Endothelial cell of umbilical vein (primary cell): ENCODE results near the gene LAD1. TPM values are rescaled to one million over a fixed set of nuclear protein-coding genes. Genes with fewer than 3 reads are reported as not detected.

Experiments
- BruUV-seq: library from RNA; stranded (reverse); fragments of 400-500 nt; replicated peaks from 2 replicates; lab custom pipeline; 2021; lab: Mats Ljungman, UMichigan
- CTCF ChIA-PET: fragments of 300-600, 350-600 bp; sonication (Branson Sonifier 250); formaldehyde crosslinking; loops from one replicate; lab custom pipeline; 2021; ENCODE audit warnings: antibody characterized with exemption, inconsistent platforms; lab: Charles Lee
- POLR2A ChIA-PET: fragments of 300-600, 350-600 bp; sonication (Branson Sonifier 250); formaldehyde crosslinking; loops from one replicate; lab custom pipeline; 2021; ENCODE audit warnings: antibody characterized with exemption, inconsistent platforms; lab: Charles Lee
- DNase-seq: peaks from one replicate; pipeline ENCODE4 v3.0.0-alpha.2; 2011; ENCODE audit warnings: low read depth, low spot score
- FAIRE-seq: peaks from 2 replicates; lab custom pipeline; 2011; peaks lifted over from hg19 to GRCh38; lab: Jason Lieb, UNC
- H2AFZ ChIP-seq: 2 replicates; pipeline ENCODE4 v1.6.0; 2012; ENCODE audit warnings: low read depth, low read length, control low read depth, inconsistent platforms
- H3K27ac ChIP-seq: 2 replicates; pipeline ENCODE4 v1.5.1; 2011; ENCODE audit warnings: low read depth, mild to moderate bottlenecking, control low read depth, low read length, moderate library complexity; ENCODE audit not compliant: insufficient read depth
- H3K27me3 ChIP-seq, 2 experiments: 2 replicates each; pipeline versions ENCODE4 v1.6.0 to v1.6.1; 2011; ENCODE audit warnings: low read length in 2 of 2, mixed read lengths in 1 of 2; ENCODE audit not compliant: control insufficient read depth in 2 of 2, insufficient read depth in 2 of 2
- H3K36me3 ChIP-seq, 2 experiments: 2 replicates in 1 of 2; 3 replicates in 1 of 2; pipeline ENCODE4 v1.5.1; 2011; ENCODE audit warnings: low read length in 2 of 2, mild to moderate bottlenecking in 1 of 2, moderate library complexity in 1 of 2; ENCODE audit not compliant: control insufficient read depth in 2 of 2, insufficient read depth in 2 of 2; ENCODE audit errors: extremely low read depth in 1 of 2
- H3K4me1 ChIP-seq: 3 replicates; pipeline ENCODE4 v1.5.1; 2011; ENCODE audit warnings: mild to moderate bottlenecking, low read length; ENCODE audit not compliant: control insufficient read depth, insufficient read depth; ENCODE audit errors: extremely low read depth
- H3K4me2 ChIP-seq: 2 replicates; pipeline ENCODE4 v1.6.1; 2011; ENCODE audit warnings: low read length, control low read depth, mixed read lengths; ENCODE audit not compliant: insufficient read depth
- H3K4me3 ChIP-seq, 3 experiments: fragments of 200-600 bp in 1 of 3; sonication (generic), shearing (Covaris generic) in 1 of 3; replicated peaks in 1 of 3; 2 replicates each; pipeline ENCODE4 v1.5.1; 2011 to 2016; ENCODE audit warnings: control low read depth in 3 of 3, low read length in 3 of 3, mild to moderate bottlenecking in 2 of 3, inconsistent platforms in 1 of 3, low read depth in 1 of 3, moderate library complexity in 1 of 3; ENCODE audit not compliant: insufficient read depth in 1 of 3
- H3K79me2 ChIP-seq: 2 replicates; pipeline ENCODE4 v1.6.0; 2012; ENCODE audit warnings: low read length, inconsistent platforms; ENCODE audit not compliant: control insufficient read depth, insufficient read depth
- H3K9ac ChIP-seq: replicated peaks from 2 replicates; pipeline ENCODE3; 2011; ENCODE audit warnings: low read length, control low read depth; ENCODE audit not compliant: insufficient read depth; ENCODE audit errors: extremely low read depth
- H3K9me1 ChIP-seq: replicated peaks from 3 replicates; pipeline ENCODE4 v1.6.0; 2011; ENCODE audit warnings: mild to moderate bottlenecking, low read length; ENCODE audit not compliant: control insufficient read depth, insufficient read depth; ENCODE audit errors: extremely low read depth
- H3K9me3 ChIP-seq: replicated peaks from 2 replicates; pipeline ENCODE4 v1.5.1; 2012; ENCODE audit warnings: low read length, inconsistent platforms; ENCODE audit not compliant: control insufficient read depth, insufficient read depth
- H4K20me1 ChIP-seq: replicated peaks from 2 replicates; pipeline ENCODE3; 2011; ENCODE audit warnings: mild to moderate bottlenecking, low read length; ENCODE audit not compliant: control insufficient read depth, insufficient read depth; ENCODE audit errors: extremely low read depth
- EZH2 ChIP-seq: IDR thresholded peaks from 2 replicates; pipeline ENCODE4 v1.6.1; 2012; ENCODE audit warnings: borderline replicate concordance, low read depth, mild to moderate bottlenecking, moderate library complexity, low read length, inconsistent platforms; ENCODE audit not compliant: severe bottlenecking
- FOS ChIP-seq: IDR thresholded peaks from 2 replicates; pipeline ENCODE4 v1.6.1; 2011; ENCODE audit warnings: mild to moderate bottlenecking, low read length, moderate library complexity, borderline replicate concordance; ENCODE audit not compliant: insufficient read depth
- GATA2 ChIP-seq: IDR thresholded peaks from 2 replicates; pipeline ENCODE4 v1.7.0; 2011; ENCODE audit warnings: low read depth, mild to moderate bottlenecking, moderate library complexity, mixed read lengths, low read length; ENCODE audit not compliant: insufficient read length, insufficient read depth
- JUN ChIP-seq: IDR thresholded peaks from 2 replicates; pipeline ENCODE4 v1.6.1; 2011; ENCODE audit warnings: borderline replicate concordance, low read depth; ENCODE audit not compliant: insufficient read length, insufficient read depth
- MYC ChIP-seq: IDR thresholded peaks from one replicate; pipeline ENCODE4 v1.6.1; 2011; ENCODE audit warnings: mild to moderate bottlenecking, low read depth, low read length
- POLR2A ChIP-seq: IDR thresholded peaks from 2 replicates; pipeline ENCODE4 v1.6.1; 2012; ENCODE audit warnings: low read depth, mild to moderate bottlenecking, control low read depth, low read length
- POLR2AphosphoS5 ChIP-seq: IDR thresholded peaks from 2 replicates; pipeline ENCODE4 v1.6.1; 2012; ENCODE audit warnings: low read depth, mild to moderate bottlenecking, control low read depth, low read length, moderate library complexity; ENCODE audit not compliant: insufficient read depth
- dilution Hi-C: fragments of 300-500 bp; cut with MboI; formaldehyde crosslinking; loops from one replicate; pipeline ENCODE4 v1.15.0; 2019; ENCODE audit warnings: low sequenced_read_pairs; ENCODE audit not compliant: extremely low pct_ligation_motif_present
- intact Hi-C: fragments of 100-400 bp; cut with micrococcal nuclease; formaldehyde crosslinking; loops from one replicate; pipeline ENCODE4 v1.10.0; 2022
- polyA plus RNA-seq, 4 experiments: library from polyadenylated mRNA; depleted of rRNA in 3 of 4; stranded (reverse) in 3 of 4; unstranded in 1 of 4; fragments of >200 nt; gene quantifications; 2 replicates each; pipeline versions ENCODE4 v1.2.1 to v1.2.3, GENCODE V29; 2011 to 2012; ENCODE audit warnings: missing spikeins in 1 of 4
- total RNA-seq: library from RNA; stranded (reverse); gene quantifications from 2 replicates; pipeline ENCODE4 v1.2.3, GENCODE V29; 2021
- TF ChIP-seq, protein P1 (sequence below): IDR thresholded peaks from 2 replicates; pipeline ENCODE4 v1.6.1; 2011; ENCODE audit not compliant: insufficient read depth, insufficient read length
- TF ChIP-seq, protein P2 (sequence below), 2 donors: IDR thresholded peaks; 1 replicate in 1 of 2; 2 replicates in 1 of 2; pipeline ENCODE4 v1.5.1; 2011; ENCODE audit warnings: low read length in 2 of 2, mild to moderate bottlenecking in 2 of 2, moderate library complexity in 2 of 2, control low read depth in 1 of 2, inconsistent platforms in 1 of 2, low read depth in 1 of 2; ENCODE audit not compliant: insufficient read depth in 1 of 2; ENCODE audit errors: extremely low read depth in 1 of 2

LAD1 gene
- total and polyA plus RNA-seq, 2 donors (not counting 3 experiments of a cell fraction or from before 2014, with no cell fraction given), result not detected

DNA sequence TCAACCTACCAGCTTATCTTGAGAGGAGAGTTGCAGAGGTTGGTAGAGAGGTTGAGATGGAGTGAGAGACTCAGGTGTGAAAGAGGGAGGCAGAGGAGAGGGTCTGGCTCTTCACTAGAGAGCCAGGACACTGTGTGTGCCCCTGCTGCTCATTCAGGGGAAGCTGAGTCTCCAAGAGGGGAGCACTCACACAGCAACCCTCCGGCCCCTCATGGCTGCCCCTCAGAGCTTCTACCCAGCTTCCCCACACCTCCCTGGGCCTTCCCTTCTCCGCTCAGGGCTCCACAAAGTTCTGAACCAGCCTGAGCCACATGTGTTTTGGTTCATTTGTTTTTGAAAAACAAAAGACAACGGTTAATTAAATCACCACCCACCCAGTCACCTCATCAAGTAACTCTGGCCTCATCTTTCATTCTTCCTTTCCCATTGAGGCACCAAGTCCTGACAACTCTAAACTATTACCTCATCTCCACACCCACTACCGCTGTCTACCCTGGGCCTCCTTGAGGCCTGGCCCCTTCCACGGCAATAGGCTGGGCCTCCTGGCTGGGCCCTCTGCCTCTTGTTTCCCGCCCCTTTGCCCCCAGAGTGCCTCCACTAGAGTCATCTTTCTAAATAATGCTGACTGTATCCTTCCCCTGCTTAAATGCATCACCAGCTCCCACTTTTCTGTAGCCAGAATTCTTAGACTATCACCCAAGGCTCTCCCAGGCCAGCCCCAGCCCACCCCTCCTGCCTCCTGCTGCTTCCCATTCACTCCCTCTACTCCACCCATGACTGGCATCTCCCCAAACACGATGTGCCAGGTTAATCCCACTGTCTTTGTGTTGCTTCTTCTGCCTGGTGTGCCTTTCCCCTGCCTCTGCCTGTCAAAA, 54.7 kb downstream of the LAD1 start:
- DNase-seq (no peak), FAIRE-seq (no peak)
- no TSS peak for BruUV-seq
- Histone ChIP-seq H3K27me3 (peaks cover 6 to 17% of the 10 kb centered on the region in 2 experiments), H3K79me2 (no peaks in the 10 kb centered on the region), H3K36me3 (no peaks in the 10 kb centered on the region), H3K4me1 (no peaks in the 10 kb centered on the region), H3K4me2 (no peak overlapping the region), H3K9me3 (no peaks in the 10 kb centered on the region), H4K20me1 (no peaks in the 10 kb centered on the region), H3K27ac (no peak overlapping the region), H3K9ac (no peak overlapping the region), H3K4me3 (no peak overlapping the region), H2AFZ (no peak overlapping the region), H3K9me1 (no peaks in the 10 kb centered on the region)
- POLR2A ChIA-PET, result no interaction called here
- intact Hi-C loops (no loop called here), dilution Hi-C loops (no loop called here)
- TF ChIP-seq, protein P1, sequence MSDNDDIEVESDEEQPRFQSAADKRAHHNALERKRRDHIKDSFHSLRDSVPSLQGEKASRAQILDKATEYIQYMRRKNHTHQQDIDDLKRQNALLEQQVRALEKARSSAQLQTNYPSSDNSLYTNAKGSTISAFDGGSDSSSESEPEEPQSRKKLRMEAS, result no peak
- TF ChIP-seq POLR2A (no peak), JUN (no peak), EZH2 (no peak), GATA2 (no peak), FOS (no peak), POLR2AphosphoS5 (no peak), MYC (no peak)
- TF ChIP-seq, protein P2, sequence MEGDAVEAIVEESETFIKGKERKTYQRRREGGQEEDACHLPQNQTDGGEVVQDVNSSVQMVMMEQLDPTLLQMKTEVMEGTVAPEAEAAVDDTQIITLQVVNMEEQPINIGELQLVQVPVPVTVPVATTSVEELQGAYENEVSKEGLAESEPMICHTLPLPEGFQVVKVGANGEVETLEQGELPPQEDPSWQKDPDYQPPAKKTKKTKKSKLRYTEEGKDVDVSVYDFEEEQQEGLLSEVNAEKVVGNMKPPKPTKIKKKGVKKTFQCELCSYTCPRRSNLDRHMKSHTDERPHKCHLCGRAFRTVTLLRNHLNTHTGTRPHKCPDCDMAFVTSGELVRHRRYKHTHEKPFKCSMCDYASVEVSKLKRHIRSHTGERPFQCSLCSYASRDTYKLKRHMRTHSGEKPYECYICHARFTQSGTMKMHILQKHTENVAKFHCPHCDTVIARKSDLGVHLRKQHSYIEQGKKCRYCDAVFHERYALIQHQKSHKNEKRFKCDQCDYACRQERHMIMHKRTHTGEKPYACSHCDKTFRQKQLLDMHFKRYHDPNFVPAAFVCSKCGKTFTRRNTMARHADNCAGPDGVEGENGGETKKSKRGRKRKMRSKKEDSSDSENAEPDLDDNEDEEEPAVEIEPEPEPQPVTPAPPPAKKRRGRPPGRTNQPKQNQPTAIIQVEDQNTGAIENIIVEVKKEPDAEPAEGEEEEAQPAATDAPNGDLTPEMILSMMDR (IDR thresholded peaks at IDR 0.05; ENCODE audit: extremely low read depth in 1 of 2, insufficient read depth in 1 of 2, low read depth in 1 of 2, low read length in 2 of 2), result no peak
- CTCF ChIA-PET, result interaction anchor here (1.0 to 2.6 kb wide), 2 partner anchors 19 to 36 kb away, joined by 3 to 12 read pairs; no protein-coding TSS in a partner anchor
